Tibial artery (tissue), 4 donors: ENCODE measurements around the gene PLCH1.

ENCODE experiments used
- DNase-seq, 2 donors: peaks; one replicate each; pipeline ENCODE4 v3.0.0-alpha.2; 2019
- H3K27ac ChIP-seq, 2 donors: fragments of 200-600 bp; sonication (generic) in 1 of 2; 1 replicate in 1 of 2; 2 replicates in 1 of 2; pipeline ENCODE4 v1.5.1; 2018 to 2019; ENCODE audit warnings: mild to moderate bottlenecking in 1 of 2
- H3K27me3 ChIP-seq, 2 donors: fragments of 200-600 bp; sonication (generic) in 1 of 2; one replicate each; pipeline versions ENCODE4 v1.5.1 to v1.6.0; 2016 to 2019
- H3K36me3 ChIP-seq, 3 donors: fragments of 200-600 bp; sonication (generic) in 2 of 3; one replicate each; pipeline ENCODE4 v1.5.1; 2016 to 2019; ENCODE audit warnings: mild to moderate bottlenecking in 2 of 3
- H3K4me1 ChIP-seq, 4 donors: fragments of 200-600 bp; sonication (generic) in 2 of 4; 1 replicate in 3 of 4; 2 replicates in 1 of 4; pipeline ENCODE4 v1.5.1; 2016 to 2019
- H3K4me3 ChIP-seq, 2 donors: fragments of 200-600 bp; sonication (generic) in 1 of 2; 1 replicate in 1 of 2; 2 replicates in 1 of 2; pipeline ENCODE4 v1.5.1; 2018 to 2019; ENCODE audit warnings: mild to moderate bottlenecking in 2 of 2
- H3K9me3 ChIP-seq, 3 donors: fragments of 200-600 bp; sonication (generic) in 1 of 3; one replicate each; pipeline ENCODE4 v1.5.1; 2016 to 2019
- intact Hi-C: fragments of 100-400 bp; cut with DNase I; formaldehyde crosslinking; loops from one replicate; pipeline ENCODE4 v1.15.0; 2023; ENCODE audit warnings: low total_unique reads
- TF ChIP-seq, protein P1 (sequence below), 2 experiments: fragments of 200-600 bp in 1 of 2; fragments of 450-650 bp in 1 of 2; IDR thresholded peaks; one replicate each; pipeline ENCODE4 v1.5.1; 2017 to 2019; ENCODE audit warnings: antibody characterized with exemption in 2 of 2, mild to moderate bottlenecking in 1 of 2, moderate library complexity in 1 of 2

Gene PLCH1

DNA sequence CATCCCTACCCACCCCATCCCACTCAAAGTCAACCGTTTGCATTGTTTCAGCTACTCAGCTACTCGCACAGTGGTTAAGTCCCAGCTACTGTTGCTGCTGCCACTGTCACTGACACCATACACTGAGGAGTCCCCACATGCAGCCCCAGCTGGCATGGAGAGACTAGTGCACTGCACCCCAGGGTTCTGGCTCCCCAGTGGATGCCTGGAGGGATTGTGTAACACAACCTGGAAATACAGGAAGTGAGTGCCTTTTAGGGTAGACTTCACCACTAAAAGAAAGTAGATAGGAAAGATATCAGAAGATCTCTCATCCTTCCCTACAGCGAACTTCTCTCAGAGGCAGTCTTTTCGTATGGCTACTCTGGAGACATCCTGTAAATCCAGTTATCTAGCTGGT is 282.2 kb downstream of the PLCH1 start:
- TF ChIP-seq, protein P1, sequence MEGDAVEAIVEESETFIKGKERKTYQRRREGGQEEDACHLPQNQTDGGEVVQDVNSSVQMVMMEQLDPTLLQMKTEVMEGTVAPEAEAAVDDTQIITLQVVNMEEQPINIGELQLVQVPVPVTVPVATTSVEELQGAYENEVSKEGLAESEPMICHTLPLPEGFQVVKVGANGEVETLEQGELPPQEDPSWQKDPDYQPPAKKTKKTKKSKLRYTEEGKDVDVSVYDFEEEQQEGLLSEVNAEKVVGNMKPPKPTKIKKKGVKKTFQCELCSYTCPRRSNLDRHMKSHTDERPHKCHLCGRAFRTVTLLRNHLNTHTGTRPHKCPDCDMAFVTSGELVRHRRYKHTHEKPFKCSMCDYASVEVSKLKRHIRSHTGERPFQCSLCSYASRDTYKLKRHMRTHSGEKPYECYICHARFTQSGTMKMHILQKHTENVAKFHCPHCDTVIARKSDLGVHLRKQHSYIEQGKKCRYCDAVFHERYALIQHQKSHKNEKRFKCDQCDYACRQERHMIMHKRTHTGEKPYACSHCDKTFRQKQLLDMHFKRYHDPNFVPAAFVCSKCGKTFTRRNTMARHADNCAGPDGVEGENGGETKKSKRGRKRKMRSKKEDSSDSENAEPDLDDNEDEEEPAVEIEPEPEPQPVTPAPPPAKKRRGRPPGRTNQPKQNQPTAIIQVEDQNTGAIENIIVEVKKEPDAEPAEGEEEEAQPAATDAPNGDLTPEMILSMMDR (IDR thresholded peaks at IDR 0.05) = no peak
- Histone ChIP-seq H3K27ac (no peak overlapping the region), H3K27me3 (no peaks in the 10 kb centered on the region), H3K4me3 (no peak overlapping the region), H3K4me1 (no peaks in the 10 kb centered on the region), H3K9me3 (peaks cover 0 to 6% (median 0%) of the 10 kb centered on the region in 3 donors), H3K36me3 (no peaks in the 10 kb centered on the region)
- no peak for DNase-seq
- intact Hi-C loops = no loop called here

DNA sequence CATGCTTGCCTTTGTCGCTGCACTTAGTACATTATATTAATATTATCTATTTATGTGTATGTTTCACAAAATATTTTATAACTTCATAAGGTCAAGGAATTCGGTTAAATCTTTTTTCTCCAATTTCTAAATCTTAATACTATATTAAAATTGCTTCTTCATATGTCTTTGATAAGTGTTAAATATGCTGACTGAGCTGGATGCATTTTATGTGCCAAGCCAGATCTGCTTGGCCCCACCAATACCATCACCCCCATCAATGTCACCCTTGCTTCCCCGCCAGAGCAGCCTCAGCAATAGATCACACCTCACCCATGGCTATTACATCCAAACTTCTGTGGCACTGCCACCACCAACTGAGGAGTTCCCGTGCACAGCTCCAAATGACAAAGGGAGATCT is 287.3 kb downstream of the PLCH1 start:
- Histone ChIP-seq H3K4me3 (no peak overlapping the region), H3K36me3 (no peaks in the 10 kb centered on the region), H3K9me3 (no peaks in the 10 kb centered on the region), H3K27ac (no peak overlapping the region), H3K4me1 (no peaks in the 10 kb centered on the region), H3K27me3 (no peaks in the 10 kb centered on the region)
- TF ChIP-seq, protein P1 (IDR thresholded peaks at IDR 0.05) = no peak
- intact Hi-C loops = no loop called here
- no peak for DNase-seq

GRCh38 chr3:155455765-155456164 is 289.1 kb downstream of the PLCH1 start:
- H3K36me3 ChIP-seq = no peaks in the 10 kb centered on the region
- intact Hi-C loops = no loop called here
- H3K4me1 ChIP-seq = no peaks in the 10 kb centered on the region
- no peak overlapping the region for H3K27ac ChIP-seq
- H3K4me3 ChIP-seq = no peak overlapping the region
- no peaks in the 10 kb centered on the region for H3K9me3 ChIP-seq
- TF ChIP-seq, protein P1 (IDR thresholded peaks at IDR 0.05) = no peak
- no peaks in the 10 kb centered on the region for H3K27me3 ChIP-seq
- no peak for DNase-seq

GRCh38 chr3:155453512-155453911 is 291.4 kb downstream of the PLCH1 start:
- no peaks in the 10 kb centered on the region for H3K36me3 ChIP-seq
- H3K9me3 ChIP-seq = no peaks in the 10 kb centered on the region
- no peaks in the 10 kb centered on the region for H3K27me3 ChIP-seq
- H3K4me3 ChIP-seq = no peak overlapping the region
- no peak for DNase-seq
- intact Hi-C loops = no loop called here
- no peaks in the 10 kb centered on the region for H3K4me1 ChIP-seq
- H3K27ac ChIP-seq = no peak overlapping the region
- TF ChIP-seq, protein P1 (IDR thresholded peaks at IDR 0.05) = no peak

- H3K27me3 ChIP-seq = no peaks in the 10 kb centered on the region
- TF ChIP-seq, protein P1 (IDR thresholded peaks at IDR 0.05) = no peak
- no peak overlapping the region for H3K27ac ChIP-seq
- H3K9me3 ChIP-seq = no peaks in the 10 kb centered on the region
- no peaks in the 10 kb centered on the region for H3K36me3 ChIP-seq
- no peaks in the 10 kb centered on the region for H3K4me1 ChIP-seq
- H3K4me3 ChIP-seq = no peak overlapping the region
- intact Hi-C loops = no loop called here
- DNase-seq = no peak
Measured at GRCh38 chr3:155449613-155450267, 295.1 kb downstream of the PLCH1 start.

DNA sequence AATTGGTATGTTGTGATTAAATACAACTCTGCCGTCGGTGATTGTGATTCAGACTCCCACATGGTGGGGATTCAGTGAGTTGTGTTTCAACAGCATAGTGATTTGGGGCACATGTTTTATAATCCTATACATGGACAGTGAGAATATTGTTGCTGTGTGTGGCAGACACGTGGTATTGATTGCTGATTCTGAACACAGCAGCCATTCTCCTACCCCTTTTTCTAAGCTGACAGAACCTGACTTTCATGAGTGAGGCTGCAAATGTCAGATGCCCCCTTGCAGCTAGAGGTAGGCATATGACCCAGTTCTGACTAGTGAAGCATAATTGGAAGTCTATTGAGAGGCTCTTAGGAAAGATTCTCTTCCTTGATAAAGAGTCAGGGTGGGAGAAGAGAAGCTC is 296.3 kb downstream of the PLCH1 start:
- H3K27ac ChIP-seq = no peak overlapping the region
- no peaks in the 10 kb centered on the region for H3K27me3 ChIP-seq
- TF ChIP-seq, protein P1 (IDR thresholded peaks at IDR 0.05) = no peak
- H3K36me3 ChIP-seq = no peaks in the 10 kb centered on the region
- DNase-seq = no peak
- H3K4me3 ChIP-seq = no peak overlapping the region
- H3K9me3 ChIP-seq = no peaks in the 10 kb centered on the region
- no peaks in the 10 kb centered on the region for H3K4me1 ChIP-seq
- intact Hi-C loops = no loop called here
